ENCODE data around the gene TPCN2.

GRCh38 chr11:69058511-69059270, 10.0 kb downstream of the TPCN2 start:
- no peak for TF ChIP-seq CTCF (IDR thresholded peaks at IDR 0.05)
- no peak for TF ChIP-seq POLR2A (IDR thresholded peaks at IDR 0.05)
